GM19455 (cell line): ENCODE measurements around the gene NRBF2.
"Not testable (repeated sequence)": the region's sequence is repeated elsewhere in the genome, so short reads cannot be mapped to it uniquely, and the experiment has no call there.

Source experiments
- ATAC-seq: cut with Tn5 transposase; IDR thresholded peaks from one replicate; pipeline ENCODE4 v1.9.1; 2021; ENCODE audit not compliant: unreplicated experiment

NRBF2 gene

DNA sequence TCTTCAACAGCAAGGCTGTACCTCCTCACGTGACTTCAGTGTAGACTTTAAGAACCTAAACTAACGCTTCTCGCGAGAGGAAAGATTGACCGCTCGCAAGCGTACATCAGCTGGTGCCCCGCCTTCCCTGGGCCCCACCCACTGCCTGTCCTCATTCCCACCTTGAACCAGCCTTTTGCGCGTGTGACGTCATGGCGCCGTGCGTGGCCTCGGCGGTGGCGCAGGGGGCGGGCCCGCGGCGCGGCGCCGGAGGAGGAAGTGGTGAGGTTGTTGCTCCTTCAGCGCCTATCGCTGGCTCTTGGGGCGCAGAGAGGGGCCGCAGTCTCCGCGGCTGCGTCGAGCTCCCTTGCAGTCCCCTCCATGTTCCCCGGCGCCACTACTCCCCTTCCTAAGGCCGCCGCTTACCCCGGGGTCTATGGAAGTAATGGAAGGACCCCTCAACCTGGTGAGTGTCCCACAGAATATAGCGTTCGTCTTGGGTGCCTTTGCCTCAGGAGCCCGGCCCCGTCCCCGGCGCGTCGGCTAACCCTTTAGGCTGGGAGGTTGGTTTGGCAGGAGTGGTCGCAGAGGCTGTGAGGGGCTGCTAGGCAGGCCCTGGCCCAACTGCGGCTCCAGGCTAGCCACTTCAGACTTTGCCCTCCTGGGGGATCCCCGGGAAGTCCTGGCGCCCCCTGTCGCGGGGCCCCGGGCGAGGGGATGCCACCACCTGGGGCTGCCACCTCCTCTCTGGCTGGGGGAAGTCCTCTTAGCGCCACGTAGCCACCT is at the start of gene NRBF2:
Gene NRBF2 (plus strand): TSS at position 273 of the 765 bp plus-strand sequence. CDS start 143 bp downstream, at position 416.
- ATAC-seq = peak; percentile 96

GRCh38 chr10:63083406-63083805 is 49.7 kb upstream of the NRBF2 start:
- ATAC-seq = not testable (repeated sequence)

- ATAC-seq = peak; percentile 97
These were observed 49.0 kb upstream of the NRBF2 start for GRCh38 chr10:63083904-63084689.

DNA sequence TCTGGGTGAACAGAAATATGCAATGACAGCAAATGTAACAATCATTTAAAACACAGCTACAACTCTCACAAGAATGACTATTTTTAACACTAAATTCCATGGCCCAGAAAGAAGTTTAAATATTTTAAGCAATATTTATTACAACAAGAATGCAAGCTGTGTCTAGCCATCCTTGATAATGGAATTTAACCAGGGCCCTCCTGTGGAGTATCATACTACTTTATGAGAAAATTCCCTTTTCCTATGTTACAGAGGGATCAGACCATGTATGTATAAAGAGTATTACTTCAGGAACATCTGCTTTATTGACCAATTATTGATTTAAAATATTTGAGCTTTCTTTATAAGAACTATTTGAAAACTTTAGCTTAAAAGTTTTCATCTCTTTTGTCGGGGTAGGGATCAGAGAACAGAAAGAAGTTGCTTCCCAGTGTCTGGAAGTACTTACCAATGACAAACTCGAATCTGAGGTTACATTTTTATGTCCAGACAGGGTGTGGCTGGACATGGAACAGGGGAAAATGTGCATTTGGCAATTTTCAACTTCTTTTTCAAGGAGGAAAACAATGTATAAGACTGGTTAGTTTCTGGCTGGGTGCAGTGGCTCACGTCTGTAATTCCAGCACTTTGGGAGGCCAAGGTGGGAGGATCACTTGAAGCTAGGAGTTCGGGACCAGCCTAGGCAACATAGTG is 48.3 kb upstream of the NRBF2 start:
- no peak for ATAC-seq

DNA sequence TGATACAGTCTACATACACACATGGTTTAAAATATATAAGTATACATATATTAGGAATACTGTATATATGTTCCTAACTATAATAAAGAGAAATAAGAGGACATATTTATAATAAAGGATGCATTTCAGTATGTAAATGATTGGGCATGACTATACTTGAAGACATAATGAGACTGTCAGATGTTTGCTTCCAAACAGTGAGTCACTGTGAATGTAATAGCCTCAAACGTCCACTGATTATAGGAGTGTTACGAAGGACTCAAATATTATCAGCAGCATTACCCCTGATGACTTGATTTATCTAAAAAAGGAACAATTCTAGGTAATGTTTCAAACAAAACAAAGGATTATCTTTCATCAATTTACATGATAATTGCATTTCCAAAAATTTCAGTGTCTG is 39.9 kb upstream of the NRBF2 start:
- no peak for ATAC-seq

DNA sequence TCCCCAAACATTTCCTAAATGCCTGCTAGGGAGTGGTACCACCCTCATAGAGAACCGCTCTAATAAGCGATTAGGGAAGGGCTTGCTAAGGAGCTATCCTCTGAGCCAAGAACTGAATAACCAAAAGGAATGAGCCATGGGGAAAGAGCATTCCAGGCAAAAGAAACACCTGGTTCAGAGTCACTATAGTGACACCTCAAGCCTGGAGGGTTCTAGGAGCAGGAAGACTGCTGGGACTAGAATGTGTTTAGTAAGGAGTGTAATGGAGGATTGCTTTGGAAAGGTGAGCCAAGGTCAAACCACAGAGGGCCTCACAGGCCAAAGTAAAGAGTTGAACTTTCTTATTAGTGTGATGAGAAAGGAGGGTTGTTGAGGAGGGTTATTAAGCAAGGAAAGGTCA is 38.7 kb upstream of the NRBF2 start:
- no peak for ATAC-seq

- ATAC-seq = no peak
These were observed 38.2 kb upstream of the NRBF2 start for GRCh38 chr10:63094881-63095280.

GRCh38 chr10:63099734-63100133 is 33.4 kb upstream of the NRBF2 start:
- ATAC-seq = no peak

DNA sequence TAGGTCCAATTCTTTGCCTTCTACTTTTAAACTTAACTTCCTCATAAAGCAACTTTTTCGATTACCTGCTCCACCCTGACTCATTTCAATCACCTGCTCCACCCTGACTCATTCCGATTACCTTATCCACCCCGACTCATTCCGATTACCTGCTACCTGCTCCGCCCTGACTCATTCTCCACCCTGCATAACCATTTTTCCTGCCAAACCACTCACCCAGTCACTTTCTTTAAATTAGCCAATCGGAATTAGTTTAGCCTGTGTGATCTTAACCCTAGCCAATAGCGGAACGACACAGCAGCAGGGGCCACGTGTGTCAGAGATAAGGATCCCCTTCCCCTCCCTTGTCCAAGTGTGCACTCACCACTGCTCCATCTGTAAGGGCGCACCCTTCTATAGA is 32.0 kb upstream of the NRBF2 start:
- not testable (repeated sequence) for ATAC-seq

GRCh38 chr10:63102279-63102883 is 30.7 kb upstream of the NRBF2 start:
- ATAC-seq = not testable (repeated sequence)

GRCh38 chr10:63103178-63103577 is 29.9 kb upstream of the NRBF2 start:
- ATAC-seq = not testable (repeated sequence)

GRCh38 chr10:63103971-63104409 is 29.1 kb upstream of the NRBF2 start:
- ATAC-seq = no peak

DNA sequence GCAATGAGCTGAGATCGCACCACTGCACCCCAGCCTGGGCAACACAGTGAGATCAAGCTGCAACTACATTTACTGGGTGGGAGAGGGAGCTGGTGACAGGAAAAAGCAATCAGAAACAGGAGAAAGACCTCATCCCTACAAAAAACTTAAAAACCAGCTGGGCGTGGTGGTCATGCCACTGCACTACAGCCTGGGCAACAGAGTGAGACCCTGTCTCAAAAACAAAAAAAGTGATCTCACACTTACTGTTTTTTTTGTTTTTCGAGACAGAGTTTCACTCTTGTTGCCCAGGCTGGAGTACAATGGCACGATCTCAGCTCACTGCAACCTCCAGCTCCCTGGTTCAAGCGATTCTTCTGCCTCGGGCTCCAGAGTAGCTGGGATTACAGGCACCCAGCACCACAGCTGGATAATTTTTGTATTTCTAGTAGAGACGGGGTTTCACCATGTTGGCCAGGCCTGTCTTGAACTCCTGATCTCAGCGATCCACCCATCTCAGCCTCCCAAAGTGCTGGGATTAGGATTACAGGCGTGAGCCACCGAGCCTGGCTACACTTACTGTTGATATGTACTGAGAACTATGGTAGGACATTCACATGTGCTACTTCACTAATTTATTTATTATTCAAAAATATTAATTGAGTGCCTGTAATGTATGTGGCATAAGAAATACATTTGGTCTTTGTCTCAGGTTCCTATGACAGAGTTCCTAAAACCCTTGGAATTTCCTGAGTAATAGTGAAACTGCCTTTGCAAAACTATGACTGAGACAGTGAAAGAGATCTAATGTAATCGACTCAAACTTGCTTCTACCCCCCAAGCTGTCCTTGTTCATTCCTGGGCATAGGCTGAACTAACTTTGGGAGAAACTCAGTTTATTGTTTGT is 27.7 kb upstream of the NRBF2 start:
- ATAC-seq = no peak

- ATAC-seq = no peak
These were observed 26.9 kb upstream of the NRBF2 start for GRCh38 chr10:63106111-63106755.

DNA sequence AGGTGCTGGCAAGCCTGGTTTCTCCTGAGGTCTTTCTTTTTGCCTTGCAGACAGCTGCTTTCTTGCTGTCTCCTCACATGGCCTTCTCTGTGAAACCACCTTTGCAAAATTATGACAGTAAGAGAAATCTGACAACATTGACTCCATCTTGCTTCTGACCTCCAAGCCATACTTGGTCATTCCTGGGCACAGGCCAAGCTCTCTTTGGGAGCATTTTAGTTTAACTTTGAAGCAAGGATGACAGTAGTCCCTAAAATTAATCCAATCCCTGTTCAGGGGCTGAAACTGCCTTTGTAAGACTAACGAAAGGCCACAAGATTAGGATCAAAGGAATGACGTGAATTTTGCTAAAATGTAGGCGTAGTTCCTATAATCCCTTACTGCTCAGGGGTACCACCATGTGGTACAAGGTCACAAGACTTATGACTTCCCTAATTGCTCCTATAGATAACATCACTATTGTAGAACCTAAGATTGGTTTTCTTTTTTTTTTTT is 25.1 kb upstream of the NRBF2 start:
- no peak for ATAC-seq

DNA sequence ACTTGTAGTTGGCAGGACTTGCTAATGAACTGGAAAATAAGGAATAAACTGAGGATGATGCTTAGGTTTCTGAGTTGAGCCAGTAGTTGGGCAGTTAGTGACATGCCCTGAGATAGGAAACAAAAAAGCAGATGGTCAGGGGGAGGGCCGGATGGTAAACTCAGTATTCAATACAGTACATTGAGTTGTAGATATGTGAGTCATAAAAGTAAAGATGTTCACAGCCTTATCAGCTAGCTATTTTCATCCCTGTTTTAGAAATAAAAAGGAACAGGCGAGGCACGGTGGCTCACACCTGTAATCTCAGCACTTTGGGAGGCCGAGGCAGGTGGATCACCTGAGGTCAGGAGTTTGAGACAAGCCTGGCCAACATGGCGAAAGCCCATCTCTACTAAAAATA is 22.2 kb upstream of the NRBF2 start:
- ATAC-seq = no peak

DNA sequence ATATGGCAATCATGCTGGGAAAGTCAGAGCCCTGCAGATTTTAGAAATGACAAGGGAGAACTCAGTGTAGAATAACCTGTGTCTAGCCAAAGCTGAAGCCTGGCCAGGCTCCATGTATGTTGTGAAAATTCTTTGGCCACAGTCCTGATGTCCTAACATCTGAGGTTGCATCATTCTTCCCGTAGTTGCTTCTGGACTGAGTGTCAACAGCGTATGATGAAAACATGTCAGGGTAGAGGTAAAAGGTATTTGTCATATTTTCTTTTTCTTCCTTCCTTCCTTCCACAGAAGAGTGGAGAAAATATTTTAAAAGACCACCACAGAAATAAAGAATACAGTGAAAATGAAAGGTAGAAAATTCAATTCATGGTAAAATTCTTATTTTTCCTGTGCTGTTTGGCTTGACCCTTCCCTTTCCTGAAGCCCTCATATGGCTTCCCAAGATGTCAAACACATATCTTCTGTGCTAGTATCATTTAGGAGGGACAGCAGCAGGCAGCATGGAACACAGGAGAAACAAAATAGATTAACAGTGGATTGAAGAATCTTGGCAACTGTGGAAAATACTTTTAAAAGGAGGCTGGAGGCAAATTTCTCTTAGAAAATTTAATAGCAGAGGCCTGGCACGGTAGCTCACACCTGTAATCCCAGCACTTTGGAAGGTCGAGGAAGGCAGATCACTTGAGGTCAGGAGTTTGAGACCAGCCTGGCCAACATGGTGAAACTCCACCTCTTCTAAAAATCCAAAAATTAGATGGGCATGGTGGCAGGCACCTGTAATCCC is 18.9 kb upstream of the NRBF2 start:
- ATAC-seq = no peak

- no peak for ATAC-seq
These were observed 17.3 kb upstream of the NRBF2 start for GRCh38 chr10:63115732-63116383.
